Endothelial cell of umbilical vein (primary cell): ENCODE data around the gene LARGE1. TPM values are rescaled to one million over a fixed set of nuclear protein-coding genes. Genes with fewer than 3 reads are reported as not detected.

ENCODE experiments used
- BruUV-seq: library from RNA; stranded (reverse); fragments of 400-500 nt; replicated peaks from 2 replicates; lab custom pipeline; 2021; lab: Mats Ljungman, UMichigan
- CTCF ChIA-PET: fragments of 300-600, 350-600 bp; sonication (Branson Sonifier 250); formaldehyde crosslinking; loops from one replicate; lab custom pipeline; 2021; ENCODE audit warnings: antibody characterized with exemption, inconsistent platforms; lab: Charles Lee
- POLR2A ChIA-PET: fragments of 300-600, 350-600 bp; sonication (Branson Sonifier 250); formaldehyde crosslinking; loops from one replicate; lab custom pipeline; 2021; ENCODE audit warnings: antibody characterized with exemption, inconsistent platforms; lab: Charles Lee
- DNase-seq: peaks from one replicate; pipeline ENCODE4 v3.0.0-alpha.2; 2011; ENCODE audit warnings: low read depth, low spot score
- FAIRE-seq: peaks from 2 replicates; lab custom pipeline; 2011; peaks lifted over from hg19 to GRCh38; lab: Jason Lieb, UNC
- H2AFZ ChIP-seq: 2 replicates; pipeline ENCODE4 v1.6.0; 2012; ENCODE audit warnings: low read depth, low read length, control low read depth, inconsistent platforms
- H3K27ac ChIP-seq: 2 replicates; pipeline ENCODE4 v1.5.1; 2011; ENCODE audit warnings: low read depth, mild to moderate bottlenecking, control low read depth, low read length, moderate library complexity; ENCODE audit not compliant: insufficient read depth
- H3K27me3 ChIP-seq, 2 experiments: 2 replicates each; pipeline versions ENCODE4 v1.6.0 to v1.6.1; 2011; ENCODE audit warnings: low read length in 2 of 2, mixed read lengths in 1 of 2; ENCODE audit not compliant: control insufficient read depth in 2 of 2, insufficient read depth in 2 of 2
- H3K36me3 ChIP-seq, 2 experiments: 2 replicates in 1 of 2; 3 replicates in 1 of 2; pipeline ENCODE4 v1.5.1; 2011; ENCODE audit warnings: low read length in 2 of 2, mild to moderate bottlenecking in 1 of 2, moderate library complexity in 1 of 2; ENCODE audit not compliant: control insufficient read depth in 2 of 2, insufficient read depth in 2 of 2; ENCODE audit errors: extremely low read depth in 1 of 2
- H3K4me1 ChIP-seq: 3 replicates; pipeline ENCODE4 v1.5.1; 2011; ENCODE audit warnings: mild to moderate bottlenecking, low read length; ENCODE audit not compliant: control insufficient read depth, insufficient read depth; ENCODE audit errors: extremely low read depth
- H3K4me2 ChIP-seq: 2 replicates; pipeline ENCODE4 v1.6.1; 2011; ENCODE audit warnings: low read length, control low read depth, mixed read lengths; ENCODE audit not compliant: insufficient read depth
- H3K4me3 ChIP-seq, 3 experiments: fragments of 200-600 bp in 1 of 3; sonication (generic), shearing (Covaris generic) in 1 of 3; replicated peaks in 1 of 3; 2 replicates each; pipeline ENCODE4 v1.5.1; 2011 to 2016; ENCODE audit warnings: control low read depth in 3 of 3, low read length in 3 of 3, mild to moderate bottlenecking in 2 of 3, inconsistent platforms in 1 of 3, low read depth in 1 of 3, moderate library complexity in 1 of 3; ENCODE audit not compliant: insufficient read depth in 1 of 3
- H3K79me2 ChIP-seq: 2 replicates; pipeline ENCODE4 v1.6.0; 2012; ENCODE audit warnings: low read length, inconsistent platforms; ENCODE audit not compliant: control insufficient read depth, insufficient read depth
- H3K9ac ChIP-seq: replicated peaks from 2 replicates; pipeline ENCODE3; 2011; ENCODE audit warnings: low read length, control low read depth; ENCODE audit not compliant: insufficient read depth; ENCODE audit errors: extremely low read depth
- H3K9me1 ChIP-seq: replicated peaks from 3 replicates; pipeline ENCODE4 v1.6.0; 2011; ENCODE audit warnings: mild to moderate bottlenecking, low read length; ENCODE audit not compliant: control insufficient read depth, insufficient read depth; ENCODE audit errors: extremely low read depth
- H3K9me3 ChIP-seq: replicated peaks from 2 replicates; pipeline ENCODE4 v1.5.1; 2012; ENCODE audit warnings: low read length, inconsistent platforms; ENCODE audit not compliant: control insufficient read depth, insufficient read depth
- H4K20me1 ChIP-seq: replicated peaks from 2 replicates; pipeline ENCODE3; 2011; ENCODE audit warnings: mild to moderate bottlenecking, low read length; ENCODE audit not compliant: control insufficient read depth, insufficient read depth; ENCODE audit errors: extremely low read depth
- EZH2 ChIP-seq: IDR thresholded peaks from 2 replicates; pipeline ENCODE4 v1.6.1; 2012; ENCODE audit warnings: borderline replicate concordance, low read depth, mild to moderate bottlenecking, moderate library complexity, low read length, inconsistent platforms; ENCODE audit not compliant: severe bottlenecking
- FOS ChIP-seq: IDR thresholded peaks from 2 replicates; pipeline ENCODE4 v1.6.1; 2011; ENCODE audit warnings: mild to moderate bottlenecking, low read length, moderate library complexity, borderline replicate concordance; ENCODE audit not compliant: insufficient read depth
- GATA2 ChIP-seq: IDR thresholded peaks from 2 replicates; pipeline ENCODE4 v1.7.0; 2011; ENCODE audit warnings: low read depth, mild to moderate bottlenecking, moderate library complexity, mixed read lengths, low read length; ENCODE audit not compliant: insufficient read length, insufficient read depth
- JUN ChIP-seq: IDR thresholded peaks from 2 replicates; pipeline ENCODE4 v1.6.1; 2011; ENCODE audit warnings: borderline replicate concordance, low read depth; ENCODE audit not compliant: insufficient read length, insufficient read depth
- MYC ChIP-seq: IDR thresholded peaks from one replicate; pipeline ENCODE4 v1.6.1; 2011; ENCODE audit warnings: mild to moderate bottlenecking, low read depth, low read length
- POLR2A ChIP-seq: IDR thresholded peaks from 2 replicates; pipeline ENCODE4 v1.6.1; 2012; ENCODE audit warnings: low read depth, mild to moderate bottlenecking, control low read depth, low read length
- POLR2AphosphoS5 ChIP-seq: IDR thresholded peaks from 2 replicates; pipeline ENCODE4 v1.6.1; 2012; ENCODE audit warnings: low read depth, mild to moderate bottlenecking, control low read depth, low read length, moderate library complexity; ENCODE audit not compliant: insufficient read depth
- dilution Hi-C: fragments of 300-500 bp; cut with MboI; formaldehyde crosslinking; loops from one replicate; pipeline ENCODE4 v1.15.0; 2019; ENCODE audit warnings: low sequenced_read_pairs; ENCODE audit not compliant: extremely low pct_ligation_motif_present
- intact Hi-C: fragments of 100-400 bp; cut with micrococcal nuclease; formaldehyde crosslinking; loops from one replicate; pipeline ENCODE4 v1.10.0; 2022
- polyA plus RNA-seq, 4 experiments: library from polyadenylated mRNA; depleted of rRNA in 3 of 4; stranded (reverse) in 3 of 4; unstranded in 1 of 4; fragments of >200 nt; gene quantifications; 2 replicates each; pipeline versions ENCODE4 v1.2.1 to v1.2.3, GENCODE V29; 2011 to 2012; ENCODE audit warnings: missing spikeins in 1 of 4
- total RNA-seq: library from RNA; stranded (reverse); gene quantifications from 2 replicates; pipeline ENCODE4 v1.2.3, GENCODE V29; 2021
- TF ChIP-seq, protein P1 (sequence below), 2 donors: IDR thresholded peaks; 1 replicate in 1 of 2; 2 replicates in 1 of 2; pipeline ENCODE4 v1.5.1; 2011; ENCODE audit warnings: low read length in 2 of 2, mild to moderate bottlenecking in 2 of 2, moderate library complexity in 2 of 2, control low read depth in 1 of 2, inconsistent platforms in 1 of 2, low read depth in 1 of 2; ENCODE audit not compliant: insufficient read depth in 1 of 2; ENCODE audit errors: extremely low read depth in 1 of 2
- TF ChIP-seq, protein P2 (sequence below): IDR thresholded peaks from 2 replicates; pipeline ENCODE4 v1.6.1; 2011; ENCODE audit not compliant: insufficient read depth, insufficient read length

The LARGE1 gene
- total and polyA plus RNA-seq, 2 donors (not counting 3 experiments of a cell fraction or from before 2014, with no cell fraction given): 0.95 to 4.4 TPM

DNA sequence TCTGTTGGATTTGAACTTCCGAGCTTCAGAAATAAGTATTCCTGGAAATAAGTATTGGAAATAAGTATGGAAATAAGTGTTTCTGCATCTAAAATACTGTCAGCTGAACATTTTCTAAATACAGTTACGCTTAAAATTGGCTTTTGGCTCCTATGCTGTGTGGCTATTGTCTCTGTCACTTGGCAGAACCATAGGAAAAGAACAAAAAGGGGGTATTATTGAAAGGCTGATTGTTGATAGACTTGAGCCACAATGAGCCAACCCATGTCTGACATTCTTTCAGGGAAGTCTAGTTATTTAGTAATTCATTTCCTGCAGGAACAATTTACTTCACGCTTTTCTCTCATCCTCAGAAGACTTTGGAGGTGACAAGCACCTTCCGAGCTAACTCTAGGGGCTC, 32.5 kb upstream of the LARGE1 start:
- dilution Hi-C loops (no loop called here), intact Hi-C loops (no loop called here)
- CTCF ChIA-PET: no interaction called here
- Histone ChIP-seq H3K27ac (no peak overlapping the region), H3K36me3 (no peaks in the 10 kb centered on the region), H2AFZ (no peak overlapping the region), H3K9me3 (peaks cover 6% of the 10 kb centered on the region), H3K4me2 (no peak overlapping the region), H3K9ac (no peak overlapping the region), H3K4me3 (no peak overlapping the region), H3K79me2 (no peaks in the 10 kb centered on the region), H3K4me1 (no peaks in the 10 kb centered on the region), H3K9me1 (no peaks in the 10 kb centered on the region), H3K27me3 (no peaks in the 10 kb centered on the region), H4K20me1 (no peaks in the 10 kb centered on the region)
- TF ChIP-seq FOS (no peak), MYC (no peak), POLR2A (no peak), EZH2 (no peak), GATA2 (no peak), JUN (no peak), POLR2AphosphoS5 (no peak)
- TF ChIP-seq, protein P1, sequence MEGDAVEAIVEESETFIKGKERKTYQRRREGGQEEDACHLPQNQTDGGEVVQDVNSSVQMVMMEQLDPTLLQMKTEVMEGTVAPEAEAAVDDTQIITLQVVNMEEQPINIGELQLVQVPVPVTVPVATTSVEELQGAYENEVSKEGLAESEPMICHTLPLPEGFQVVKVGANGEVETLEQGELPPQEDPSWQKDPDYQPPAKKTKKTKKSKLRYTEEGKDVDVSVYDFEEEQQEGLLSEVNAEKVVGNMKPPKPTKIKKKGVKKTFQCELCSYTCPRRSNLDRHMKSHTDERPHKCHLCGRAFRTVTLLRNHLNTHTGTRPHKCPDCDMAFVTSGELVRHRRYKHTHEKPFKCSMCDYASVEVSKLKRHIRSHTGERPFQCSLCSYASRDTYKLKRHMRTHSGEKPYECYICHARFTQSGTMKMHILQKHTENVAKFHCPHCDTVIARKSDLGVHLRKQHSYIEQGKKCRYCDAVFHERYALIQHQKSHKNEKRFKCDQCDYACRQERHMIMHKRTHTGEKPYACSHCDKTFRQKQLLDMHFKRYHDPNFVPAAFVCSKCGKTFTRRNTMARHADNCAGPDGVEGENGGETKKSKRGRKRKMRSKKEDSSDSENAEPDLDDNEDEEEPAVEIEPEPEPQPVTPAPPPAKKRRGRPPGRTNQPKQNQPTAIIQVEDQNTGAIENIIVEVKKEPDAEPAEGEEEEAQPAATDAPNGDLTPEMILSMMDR (IDR thresholded peaks at IDR 0.05; ENCODE audit: extremely low read depth in 1 of 2, insufficient read depth in 1 of 2, low read depth in 1 of 2, low read length in 2 of 2): no peak
- TF ChIP-seq, protein P2, sequence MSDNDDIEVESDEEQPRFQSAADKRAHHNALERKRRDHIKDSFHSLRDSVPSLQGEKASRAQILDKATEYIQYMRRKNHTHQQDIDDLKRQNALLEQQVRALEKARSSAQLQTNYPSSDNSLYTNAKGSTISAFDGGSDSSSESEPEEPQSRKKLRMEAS: no peak
- POLR2A ChIA-PET: no interaction called here
- no peak for DNase-seq
- FAIRE-seq: no peak
- no TSS peak for BruUV-seq
